Activated CD4-positive, alpha-beta memory T cell treated with anti-CD3 and anti-CD28 coated beads for 36 hours (primary cell): Measurements from ENCODE around the gene LRRC25. TPM values are rescaled to one million over a fixed set of nuclear protein-coding genes. Genes with fewer than 3 reads are reported as not detected.
A peak's percentile ranks its signal among the peaks of the same experiment; 100 is the strongest.
"Not testable (repeated sequence)": the region's sequence is repeated elsewhere in the genome, so short reads cannot be mapped to it uniquely, and the experiment has no call there.

Experiments
- CTCF ChIA-PET: fragments of 350-600 bp; sonication (Branson Sonifier 250); formaldehyde crosslinking; loops from one replicate; lab custom pipeline; 2021; ENCODE audit warnings: antibody characterized with exemption, inconsistent platforms; lab: Charles Lee
- POLR2A ChIA-PET: fragments of 350-600 bp; sonication (Branson Sonifier 250); formaldehyde crosslinking; loops from one replicate; lab custom pipeline; 2021; ENCODE audit warnings: antibody characterized with exemption; lab: Charles Lee
- DNase-seq: peaks from one replicate; pipeline ENCODE4 v3.0.0-alpha.2; 2020
- H3K27ac Mint-ChIP-seq: one replicate; pipeline ENCODE4 v1.8.0; 2021; ENCODE audit warnings: mixed read lengths
- H3K27me3 Mint-ChIP-seq: one replicate; pipeline ENCODE4 v1.8.0; 2021; ENCODE audit warnings: mixed read lengths
- H3K36me3 Mint-ChIP-seq: one replicate; pipeline ENCODE4 v1.8.0; 2021; ENCODE audit warnings: mixed read lengths
- H3K4me1 Mint-ChIP-seq: one replicate; pipeline ENCODE4 v1.8.0; 2021; ENCODE audit warnings: low read depth, mixed read lengths
- H3K4me3 Mint-ChIP-seq: one replicate; pipeline ENCODE4 v1.8.0; 2021; ENCODE audit warnings: mild to moderate bottlenecking, mixed read lengths
- H3K9me3 Mint-ChIP-seq: one replicate; pipeline ENCODE4 v1.8.0; 2021; ENCODE audit warnings: mixed read lengths
- intact Hi-C: fragments of 100-400 bp; cut with micrococcal nuclease; formaldehyde crosslinking; loops from one replicate; pipeline ENCODE4 v1.15.1; 2023
- total RNA-seq, 2 experiments: library from RNA; stranded (reverse); gene quantifications; one replicate each; pipeline ENCODE4 v1.2.3, GENCODE V29; 2021

LRRC25 gene
- total RNA-seq, 2 experiments from 2014 or later: not detected

DNA sequence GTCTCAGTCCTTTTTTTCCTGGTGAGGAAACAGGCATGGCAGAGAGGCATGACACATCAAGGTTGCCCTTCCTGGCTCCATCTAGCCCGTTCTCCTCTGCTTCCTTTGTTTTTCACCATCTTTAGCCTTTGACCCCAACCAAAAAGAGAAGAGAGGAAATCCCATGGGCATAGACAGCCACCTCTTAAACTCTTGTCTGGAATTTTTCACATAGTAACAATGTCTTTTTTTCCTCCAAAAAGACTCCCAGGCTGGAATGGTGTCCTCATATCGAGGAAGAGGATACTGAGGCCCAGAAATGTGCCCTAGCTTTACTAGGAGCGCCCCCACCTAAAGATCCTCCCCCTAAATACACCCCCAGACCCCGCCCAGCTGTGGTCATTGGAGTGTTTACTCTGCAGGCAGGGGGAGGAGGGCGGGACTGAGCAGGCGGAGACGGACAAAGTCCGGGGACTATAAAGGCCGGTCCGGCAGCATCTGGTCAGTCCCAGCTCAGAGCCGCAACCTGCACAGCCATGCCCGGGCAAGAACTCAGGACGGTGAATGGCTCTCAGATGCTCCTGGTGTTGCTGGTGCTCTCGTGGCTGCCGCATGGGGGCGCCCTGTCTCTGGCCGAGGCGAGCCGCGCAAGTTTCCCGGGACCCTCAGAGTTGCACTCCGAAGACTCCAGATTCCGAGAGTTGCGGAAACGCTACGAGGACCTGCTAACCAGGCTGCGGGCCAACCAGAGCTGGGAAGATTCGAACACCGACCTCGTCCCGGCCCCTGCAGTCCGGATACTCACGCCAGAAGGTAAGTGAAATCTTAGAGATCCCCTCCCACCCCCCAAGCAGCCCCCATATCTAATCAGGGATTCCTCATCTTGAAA is 11.5 kb downstream of the LRRC25 start, which contains the start of gene GDF15:
Gene GDF15, plus strand, starts transcription at position 484 of the 868 bp plus-strand sequence. Its CDS starts 32 bp downstream, at position 516.
- CTCF ChIA-PET: interaction anchor here (0.7 to 1.5 kb wide), 7 partner anchors 12 to 146 kb away, joined by 3 to 12 read pairs (median 3); no protein-coding TSS in a partner anchor
- H3K27me3 Mint-ChIP-seq: peaks cover 32% of the 10 kb centered on the region
- H3K4me1 Mint-ChIP-seq: peaks cover 4% of the 10 kb centered on the region
- POLR2A ChIA-PET: no interaction called here
- no peak within 1 kb of the TSS for H3K4me3 Mint-ChIP-seq
- H3K27ac Mint-ChIP-seq: no peak within 1 kb of the TSS
- no peaks in the 10 kb centered on the region for H3K36me3 Mint-ChIP-seq
- H3K9me3 Mint-ChIP-seq: no peaks in the 10 kb centered on the region
- intact Hi-C loops: no loop called here
- peak; percentile 51 for DNase-seq

DNA sequence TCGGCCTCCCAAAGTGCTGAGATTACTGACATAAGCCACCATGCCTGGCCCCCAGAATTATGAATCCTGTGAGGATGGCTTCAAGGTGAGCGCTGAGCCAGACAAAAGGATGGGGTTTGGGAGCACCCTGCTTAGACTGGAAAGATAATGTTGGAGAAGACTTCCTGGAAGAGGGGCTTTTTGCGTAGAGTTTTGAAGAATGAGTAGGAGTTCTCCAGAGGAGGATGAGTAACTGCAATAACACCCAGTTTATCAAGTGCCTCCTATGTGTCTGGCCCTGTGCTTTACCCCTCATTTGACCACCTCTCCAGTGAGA is 12.1 kb downstream of the LRRC25 start:
- DNase-seq: no peak
- intact Hi-C loops: no loop called here
- H3K9me3 Mint-ChIP-seq: no peaks in the 10 kb centered on the region
- H3K27ac Mint-ChIP-seq: no peak overlapping the region
- POLR2A ChIA-PET: no interaction called here
- H3K4me3 Mint-ChIP-seq: no peak overlapping the region
- CTCF ChIA-PET: interaction anchor here (0.7 to 1.5 kb wide), 6 partner anchors 12 to 106 kb away, joined by 3 to 12 read pairs (median 3); no protein-coding TSS in a partner anchor
- H3K36me3 Mint-ChIP-seq: no peaks in the 10 kb centered on the region
- peaks cover 4% of the 10 kb centered on the region for H3K4me1 Mint-ChIP-seq
- H3K27me3 Mint-ChIP-seq: peaks cover 31% of the 10 kb centered on the region

DNA sequence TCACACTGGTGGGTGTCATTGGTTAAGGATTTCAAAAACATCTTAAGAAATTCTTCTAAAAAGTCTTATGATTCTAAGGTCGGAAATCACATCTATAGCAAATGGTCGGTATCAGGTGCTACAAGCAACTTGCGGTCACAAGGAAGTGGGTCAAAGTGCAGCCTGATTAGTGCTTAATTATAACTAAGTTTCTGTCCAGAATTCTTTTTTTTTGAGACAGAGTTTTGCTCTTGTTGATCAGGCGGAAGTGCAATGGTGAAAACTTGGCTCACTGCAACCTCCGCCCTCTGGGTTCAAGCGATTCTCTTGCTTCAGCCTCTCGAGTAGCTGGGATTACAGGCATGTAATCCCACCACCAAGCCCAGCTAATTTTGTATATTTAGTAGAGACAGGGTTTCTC is 12.6 kb downstream of the LRRC25 start:
- Mint-ChIP-seq H3K27me3 (peaks cover 31% of the 10 kb centered on the region), H3K36me3 (no peaks in the 10 kb centered on the region), H3K4me1 (peaks cover 4% of the 10 kb centered on the region), H3K4me3 (no peak overlapping the region), H3K27ac (no peak overlapping the region), H3K9me3 (no peaks in the 10 kb centered on the region)
- no peak for DNase-seq
- CTCF ChIA-PET: interaction anchor here (1.2 kb wide), 1 partner anchor 30 kb away, joined by 5 read pairs; no protein-coding TSS in a partner anchor
- intact Hi-C loops: no loop called here
- POLR2A ChIA-PET: no interaction called here

DNA sequence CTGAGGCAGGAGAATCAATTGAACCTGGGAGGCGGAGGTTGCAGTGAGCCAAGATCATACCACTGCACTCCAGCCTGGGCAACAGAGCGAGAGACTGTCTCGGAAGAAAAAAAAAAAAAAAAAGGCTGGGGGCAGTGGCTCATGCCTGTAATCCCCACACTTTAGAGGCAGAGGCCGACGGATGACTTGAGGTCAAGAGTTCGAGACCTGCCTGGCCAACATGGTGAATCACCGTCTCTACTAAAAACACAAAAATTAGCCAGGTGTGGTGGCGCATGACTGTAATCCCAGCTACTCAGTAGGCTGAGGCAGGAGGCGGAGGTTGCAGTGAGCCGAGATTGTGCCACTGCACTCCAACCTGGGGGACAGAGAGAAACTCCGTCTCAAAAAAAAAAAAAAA is 13.8 kb downstream of the LRRC25 start:
- H3K4me1 Mint-ChIP-seq, H3K9me3 Mint-ChIP-seq, intact Hi-C loops, H3K27ac Mint-ChIP-seq, POLR2A ChIA-PET, H3K36me3 Mint-ChIP-seq, DNase-seq, H3K4me3 Mint-ChIP-seq: not testable (repeated sequence)
- peaks cover 31% of the 10 kb centered on the region for H3K27me3 Mint-ChIP-seq
- CTCF ChIA-PET: interaction anchor here (0.8 kb wide), 1 partner anchor 210 kb away, joined by 3 read pairs; no protein-coding TSS in a partner anchor

GRCh38 chr19:18380843-18381242 is 16.6 kb downstream of the LRRC25 start:
- Mint-ChIP-seq H3K27me3 (peaks cover 14% of the 10 kb centered on the region), H3K36me3 (no peaks in the 10 kb centered on the region), H3K4me3 (no peak overlapping the region), H3K27ac (no peak overlapping the region), H3K4me1 (no peaks in the 10 kb centered on the region), H3K9me3 (no peaks in the 10 kb centered on the region)
- intact Hi-C loops: no loop called here
- ChIA-PET POLR2A (interaction anchor here (0.7 kb wide), 1 partner anchor 207 kb away, joined by 4 read pairs; no protein-coding TSS in a partner anchor), CTCF (interaction anchor here (0.9 to 2.2 kb wide), 2 partner anchors 8 to 52 kb away, joined by 3 to 16 read pairs; no protein-coding TSS in a partner anchor)
- DNase-seq: no peak

DNA sequence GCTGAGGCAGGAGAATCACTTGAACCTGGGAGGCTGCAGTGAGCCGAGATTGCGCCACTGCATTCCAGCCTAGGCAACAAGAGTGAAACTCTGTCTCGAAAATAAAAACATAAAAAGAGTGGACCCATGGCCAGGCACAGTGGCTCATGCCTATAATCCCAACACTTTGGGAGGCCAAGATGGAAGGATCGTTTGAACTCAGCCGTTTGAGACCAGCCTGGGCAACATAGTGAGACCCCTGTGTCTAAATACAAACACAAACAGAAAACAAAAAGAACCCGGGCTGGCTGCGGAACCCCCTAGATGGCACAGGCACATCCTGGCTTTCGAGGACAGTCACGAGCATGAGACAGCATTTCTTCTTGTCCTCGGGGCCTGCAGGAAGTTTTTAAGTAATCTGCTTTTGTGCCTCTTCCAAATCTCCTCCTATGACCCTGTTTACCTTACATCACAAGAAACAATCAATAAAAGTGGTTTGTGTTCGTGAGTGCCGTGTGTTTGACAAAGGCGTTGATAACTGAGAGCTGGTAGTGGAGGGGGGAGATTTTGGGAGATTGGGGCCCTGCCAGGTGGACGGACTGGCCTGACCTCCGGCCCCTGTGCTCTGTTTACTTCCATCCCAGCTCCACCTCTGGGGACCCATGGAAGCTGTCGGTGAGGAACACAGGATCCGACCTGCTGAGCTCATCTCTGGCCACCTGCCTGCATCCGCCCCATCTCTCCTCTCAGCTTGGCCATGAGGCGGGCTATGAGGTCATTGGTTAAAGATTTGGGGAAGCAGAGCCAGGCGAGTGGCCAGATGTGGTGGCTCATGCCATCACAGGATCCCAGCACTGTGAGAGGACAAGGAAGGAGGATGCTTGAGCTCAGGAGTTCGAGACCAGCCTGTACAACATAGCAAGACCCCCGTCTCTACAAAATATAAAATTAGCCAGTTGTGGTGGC is 17.3 kb downstream of the LRRC25 start:
- Mint-ChIP-seq H3K4me1 (no peaks in the 10 kb centered on the region), H3K4me3 (no peak overlapping the region), H3K27ac (no peak overlapping the region), H3K9me3 (no peaks in the 10 kb centered on the region), H3K27me3 (peaks cover 7% of the 10 kb centered on the region), H3K36me3 (no peaks in the 10 kb centered on the region)
- ChIA-PET POLR2A (interaction anchor here (0.7 kb wide), 1 partner anchor 208 kb away, joined by 4 read pairs; no protein-coding TSS in a partner anchor), CTCF (interaction anchor here (0.9 to 2.2 kb wide), 2 partner anchors 9 to 51 kb away, joined by 3 to 16 read pairs; no protein-coding TSS in a partner anchor)
- no peak for DNase-seq
- intact Hi-C loops: loop anchor here (5.0 kb wide), 1 partner anchor 32 kb away; no protein-coding TSS in a partner anchor

DNA sequence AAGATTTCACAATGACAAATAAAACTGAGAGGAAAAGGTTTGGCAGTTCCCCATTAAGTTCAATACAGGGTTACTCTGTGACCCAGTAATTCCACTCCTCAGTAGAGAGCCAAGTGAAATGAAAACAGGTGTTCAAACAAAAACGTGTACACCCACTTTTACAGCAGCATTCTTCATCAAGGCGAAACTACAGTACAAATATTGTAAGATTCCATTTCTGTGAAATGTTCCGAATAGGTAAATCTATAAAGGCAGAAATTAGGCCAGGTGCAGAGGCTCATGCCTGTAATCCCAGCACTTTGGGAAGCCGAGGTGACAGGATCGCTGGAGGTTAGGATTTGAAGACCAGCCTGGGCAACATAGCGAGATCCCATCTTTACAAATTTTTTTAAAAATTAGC is 20.4 kb downstream of the LRRC25 start:
- intact Hi-C loops: loop anchor here (5.0 kb wide), 1 partner anchor 35 kb away; no protein-coding TSS in a partner anchor
- POLR2A ChIA-PET: no interaction called here
- no peak overlapping the region for H3K4me3 Mint-ChIP-seq
- H3K9me3 Mint-ChIP-seq: no peaks in the 10 kb centered on the region
- H3K27ac Mint-ChIP-seq: no peak overlapping the region
- CTCF ChIA-PET: no interaction called here
- peaks cover 2% of the 10 kb centered on the region for H3K27me3 Mint-ChIP-seq
- no peaks in the 10 kb centered on the region for H3K36me3 Mint-ChIP-seq
- no peak for DNase-seq
- peaks cover 13% of the 10 kb centered on the region for H3K4me1 Mint-ChIP-seq

- Mint-ChIP-seq H3K27me3 (peaks cover 2% of the 10 kb centered on the region), H3K27ac (peak overlapping the region; percentile 9), H3K9me3 (no peaks in the 10 kb centered on the region), H3K4me3 (peak overlapping the region; percentile 6), H3K36me3 (no peaks in the 10 kb centered on the region), H3K4me1 (peaks cover 13% of the 10 kb centered on the region)
- DNase-seq: peak; percentile 86
- ChIA-PET POLR2A (no interaction called here), CTCF (interaction anchor here (1.0 kb wide), 2 partner anchors 12 to 95 kb away, joined by 3 read pairs; partner anchors contain the start of gene GDF15)
- intact Hi-C loops: loop anchor here (2.0 kb wide), 1 partner anchor 33 kb away; the partner anchor contains the start of gene PGPEP1
Observed at GRCh38 chr19:18373892-18374629, 23.4 kb downstream of the LRRC25 start.

- Mint-ChIP-seq H3K27me3 (peaks cover 2% of the 10 kb centered on the region), H3K4me3 (no peak overlapping the region), H3K27ac (peak overlapping the region; percentile 9), H3K4me1 (peaks cover 13% of the 10 kb centered on the region), H3K36me3 (no peaks in the 10 kb centered on the region), H3K9me3 (no peaks in the 10 kb centered on the region)
- ChIA-PET POLR2A (no interaction called here), CTCF (interaction anchor here (1.0 kb wide), 2 partner anchors 12 to 95 kb away, joined by 3 read pairs; partner anchors contain the start of gene GDF15)
- no peak for DNase-seq
- intact Hi-C loops: no loop called here
Observed at GRCh38 chr19:18373407-18373891, 24.0 kb downstream of the LRRC25 start.

- no peak for DNase-seq
- H3K4me3 Mint-ChIP-seq: no peak overlapping the region
- peaks cover 13% of the 10 kb centered on the region for H3K36me3 Mint-ChIP-seq
- H3K4me1 Mint-ChIP-seq: peaks cover 4% of the 10 kb centered on the region
- no peaks in the 10 kb centered on the region for H3K9me3 Mint-ChIP-seq
- CTCF ChIA-PET: interaction anchor here (2.5 kb wide), 1 partner anchor 20 kb away, joined by 9 read pairs; no protein-coding TSS in a partner anchor
- H3K27me3 Mint-ChIP-seq: no peaks in the 10 kb centered on the region
- no peak overlapping the region for H3K27ac Mint-ChIP-seq
- intact Hi-C loops: no loop called here
- POLR2A ChIA-PET: interaction anchor here (1.6 kb wide), 1 partner anchor 8 kb away, joined by 5 read pairs; no protein-coding TSS in a partner anchor
Observed at GRCh38 chr19:18368504-18369222, 28.8 kb downstream of the LRRC25 start.
